ENCODE data around the gene EIF2A.

- TF ChIP-seq, protein P1, sequence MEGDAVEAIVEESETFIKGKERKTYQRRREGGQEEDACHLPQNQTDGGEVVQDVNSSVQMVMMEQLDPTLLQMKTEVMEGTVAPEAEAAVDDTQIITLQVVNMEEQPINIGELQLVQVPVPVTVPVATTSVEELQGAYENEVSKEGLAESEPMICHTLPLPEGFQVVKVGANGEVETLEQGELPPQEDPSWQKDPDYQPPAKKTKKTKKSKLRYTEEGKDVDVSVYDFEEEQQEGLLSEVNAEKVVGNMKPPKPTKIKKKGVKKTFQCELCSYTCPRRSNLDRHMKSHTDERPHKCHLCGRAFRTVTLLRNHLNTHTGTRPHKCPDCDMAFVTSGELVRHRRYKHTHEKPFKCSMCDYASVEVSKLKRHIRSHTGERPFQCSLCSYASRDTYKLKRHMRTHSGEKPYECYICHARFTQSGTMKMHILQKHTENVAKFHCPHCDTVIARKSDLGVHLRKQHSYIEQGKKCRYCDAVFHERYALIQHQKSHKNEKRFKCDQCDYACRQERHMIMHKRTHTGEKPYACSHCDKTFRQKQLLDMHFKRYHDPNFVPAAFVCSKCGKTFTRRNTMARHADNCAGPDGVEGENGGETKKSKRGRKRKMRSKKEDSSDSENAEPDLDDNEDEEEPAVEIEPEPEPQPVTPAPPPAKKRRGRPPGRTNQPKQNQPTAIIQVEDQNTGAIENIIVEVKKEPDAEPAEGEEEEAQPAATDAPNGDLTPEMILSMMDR (IDR thresholded peaks at IDR 0.05): no peak
- no peak for TF ChIP-seq POLR2A (IDR thresholded peaks at IDR 0.05)
- no peak for TF ChIP-seq EP300 (IDR thresholded peaks at IDR 0.05)
Observed at GRCh38 chr3:150635526-150635925, 88.9 kb downstream of the EIF2A start.

All from ovary (tissue), 3 donors.